ENCODE measurements around the gene CDX1. TPM values are rescaled to one million over a fixed set of nuclear protein-coding genes. Genes with fewer than 3 reads are reported as not detected.

CDX1 gene
- total RNA-seq, 2 donors from 2014 or later, result not detected

GRCh38 chr5:150133581-150134197 is 32.9 kb upstream of the CDX1 start:
- H3K4me1 Mint-ChIP-seq, result peaks cover 64% of the 10 kb centered on the region
- WGBS, 2 experiments (ENCODE audit: insufficient coverage in 1 of 2, insufficient read length in 1 of 2), result 94 to 96% methylated on average over 3 to 16 of the region's 16 CpGs
- Histone ChIP-seq H3K9ac (ENCODE audit: extremely low read depth, low read length, poor library complexity, severe bottlenecking) (no peak overlapping the region), H3K9me3 (ENCODE audit: control insufficient read depth, low read length) (no peaks in the 10 kb centered on the region), H3K36me3 (ENCODE audit: control insufficient read depth, insufficient read depth, low read length) (no peaks in the 10 kb centered on the region), H3K4me3 (ENCODE audit: low read length) (no peak overlapping the region), H3K27ac (ENCODE audit: low read depth, low read length) (no peak overlapping the region), H3K27me3 (ENCODE audit: control insufficient read depth, insufficient read depth, low read length, poor library complexity, severe bottlenecking) (peaks cover 30% of the 10 kb centered on the region), H3K4me1 (ENCODE audit: control insufficient read depth, insufficient read depth, low read length) (peaks cover 23% of the 10 kb centered on the region)
- no peak for DNase-seq
- no peak overlapping the region for H3K27ac Mint-ChIP-seq
- peaks cover 64% of the 10 kb centered on the region for H3K27me3 Mint-ChIP-seq (ENCODE audit: insufficient read depth)
- no peak for TF ChIP-seq CTCF (conservative IDR thresholded peaks at IDR 0.05)
- H3K36me3 Mint-ChIP-seq (ENCODE audit: low read depth), result no peaks in the 10 kb centered on the region
- no peak overlapping the region for H3K4me3 Mint-ChIP-seq
- H3K9me3 Mint-ChIP-seq, result no peaks in the 10 kb centered on the region

GRCh38 chr5:150134198-150134588 is 32.4 kb upstream of the CDX1 start:
- no peak for TF ChIP-seq CTCF (conservative IDR thresholded peaks at IDR 0.05)
- WGBS, 2 experiments (ENCODE audit: insufficient coverage in 1 of 2, insufficient read length in 1 of 2), result 91 to 92% methylated on average over 7 of the region's 7 CpGs
- H3K4me1 ChIP-seq (ENCODE audit: control insufficient read depth, insufficient read depth, low read length), result peaks cover 28% of the 10 kb centered on the region
- Mint-ChIP-seq H3K27me3 (ENCODE audit: insufficient read depth) (peaks cover 59% of the 10 kb centered on the region), H3K4me1 (peaks cover 69% of the 10 kb centered on the region), H3K27ac (no peak overlapping the region), H3K4me3 (no peak overlapping the region), H3K9me3 (no peaks in the 10 kb centered on the region), H3K36me3 (ENCODE audit: low read depth) (no peaks in the 10 kb centered on the region)
- H3K9me3 ChIP-seq (ENCODE audit: control insufficient read depth, low read length), result no peaks in the 10 kb centered on the region
- no peaks in the 10 kb centered on the region for H3K36me3 ChIP-seq (ENCODE audit: control insufficient read depth, insufficient read depth, low read length)
- H3K4me3 ChIP-seq (ENCODE audit: low read length), result no peak overlapping the region
- H3K27me3 ChIP-seq (ENCODE audit: control insufficient read depth, insufficient read depth, low read length, poor library complexity, severe bottlenecking), result peaks cover 25% of the 10 kb centered on the region
- H3K9ac ChIP-seq (ENCODE audit: extremely low read depth, low read length, poor library complexity, severe bottlenecking), result no peak overlapping the region
- no peak overlapping the region for H3K27ac ChIP-seq (ENCODE audit: low read depth, low read length)
- DNase-seq, result no peak

DNA sequence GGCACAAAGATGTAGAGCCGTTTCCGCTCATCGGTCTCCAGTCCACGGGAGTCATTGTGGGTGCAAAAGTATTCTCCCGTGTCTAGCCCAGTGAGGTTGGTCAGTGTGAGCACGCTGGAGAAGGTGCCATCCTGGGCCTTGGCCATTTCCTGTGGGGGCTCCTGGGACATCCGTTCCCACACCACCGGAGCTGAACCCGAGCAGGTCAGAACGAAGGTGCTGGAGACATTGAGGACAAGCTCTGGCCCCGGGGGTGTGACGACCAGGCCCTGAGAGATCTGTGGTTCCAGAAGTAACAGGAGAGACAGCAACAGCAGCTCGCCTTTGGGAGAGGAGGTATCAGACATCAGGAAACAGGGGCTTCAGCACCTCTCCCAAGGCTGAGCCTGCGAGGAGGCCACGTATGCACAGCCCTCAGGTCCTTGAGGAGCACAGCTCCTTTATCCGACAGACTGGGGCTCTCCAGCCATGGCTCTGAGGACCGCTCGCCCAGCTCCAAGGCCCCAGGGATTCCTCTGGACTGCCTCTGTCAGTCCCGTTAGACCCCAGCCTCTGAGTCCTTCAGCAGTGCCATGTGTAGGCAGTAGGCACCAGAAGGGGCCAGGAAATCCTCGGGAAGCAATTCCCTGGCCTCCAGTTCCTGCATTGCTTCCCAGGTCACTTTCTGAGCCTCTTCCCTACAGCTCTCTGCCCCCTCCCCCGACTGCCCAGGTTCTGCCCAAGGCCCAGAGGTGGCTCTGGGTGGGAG is 30.8 kb upstream of the CDX1 start:
- no peak for TF ChIP-seq CTCF (conservative IDR thresholded peaks at IDR 0.05)

More for the DNA sequence above, 30.8 kb upstream of the CDX1 start:
- peaks cover 19% of the 10 kb centered on the region for H3K27me3 ChIP-seq (ENCODE audit: control insufficient read depth, insufficient read depth, low read length, poor library complexity, severe bottlenecking)
- H3K36me3 ChIP-seq (ENCODE audit: control insufficient read depth, insufficient read depth, low read length), result no peaks in the 10 kb centered on the region
- DNase-seq, result no peak
- H3K4me1 ChIP-seq (ENCODE audit: control insufficient read depth, insufficient read depth, low read length), result peaks cover 32% of the 10 kb centered on the region
- H3K27ac Mint-ChIP-seq, result no peak overlapping the region
- no peak overlapping the region for H3K4me3 Mint-ChIP-seq
- H3K4me1 Mint-ChIP-seq, result peaks cover 63% of the 10 kb centered on the region
- peaks cover 52% of the 10 kb centered on the region for H3K27me3 Mint-ChIP-seq (ENCODE audit: insufficient read depth)
- no peak overlapping the region for H3K9ac ChIP-seq (ENCODE audit: extremely low read depth, low read length, poor library complexity, severe bottlenecking)
- H3K9me3 Mint-ChIP-seq, result no peaks in the 10 kb centered on the region
- no peak overlapping the region for H3K27ac ChIP-seq (ENCODE audit: low read depth, low read length)
- 89 to 92% methylated on average over 20 to 21 of the region's 21 CpGs for WGBS, 2 experiments (ENCODE audit: insufficient coverage in 1 of 2, insufficient read length in 1 of 2)
- H3K4me3 ChIP-seq (ENCODE audit: low read length), result no peak overlapping the region
- H3K36me3 Mint-ChIP-seq (ENCODE audit: low read depth), result no peaks in the 10 kb centered on the region
- H3K9me3 ChIP-seq (ENCODE audit: control insufficient read depth, low read length), result no peaks in the 10 kb centered on the region
